Osteocyte (in vitro differentiated cells): ENCODE measurements around the gene ACBD4. TPM values are rescaled to one million over a fixed set of nuclear protein-coding genes. Genes with fewer than 3 reads are reported as not detected.

Experiments
- DNase-seq: peaks from one replicate; pipeline ENCODE4 v3.0.0; 2021; ENCODE audit warnings: mixed read lengths; ENCODE audit not compliant: unreplicated experiment; ENCODE audit errors: extremely low spot score
- H3K27ac Mint-ChIP-seq: one replicate; pipeline ENCODE4 v1.8.0; 2021; ENCODE audit warnings: mild to moderate bottlenecking, mixed read lengths; ENCODE audit not compliant: unreplicated experiment
- H3K27me3 Mint-ChIP-seq: one replicate; pipeline ENCODE4 v1.8.0; 2021; ENCODE audit warnings: mixed read lengths; ENCODE audit not compliant: unreplicated experiment
- H3K36me3 Mint-ChIP-seq: one replicate; pipeline ENCODE4 v1.8.0; 2021; ENCODE audit warnings: mixed read lengths; ENCODE audit not compliant: unreplicated experiment
- H3K4me1 Mint-ChIP-seq: one replicate; pipeline ENCODE4 v1.8.0; 2021; ENCODE audit warnings: mixed read lengths; ENCODE audit not compliant: unreplicated experiment
- H3K4me3 Mint-ChIP-seq: one replicate; pipeline ENCODE4 v1.8.0; 2021; ENCODE audit warnings: mild to moderate bottlenecking, moderate library complexity, mixed read lengths; ENCODE audit not compliant: unreplicated experiment
- H3K9me3 Mint-ChIP-seq: one replicate; pipeline ENCODE4 v1.8.0; 2021; ENCODE audit warnings: mixed read lengths; ENCODE audit not compliant: unreplicated experiment
- CTCF ChIP-seq: fragments of 200-600 bp; sonication (generic); IDR thresholded peaks from 2 replicates; pipeline ENCODE4 v1.5.0; 2021; ENCODE audit warnings: antibody characterized with exemption, mild to moderate bottlenecking, moderate library complexity
- total RNA-seq: library from RNA; stranded (reverse); gene quantifications from 2 replicates; pipeline ENCODE4 v1.2.1, GENCODE V29; 2021

ACBD4 gene
- total RNA-seq, 1 donor from 2014 or later, result 8.1 TPM

- H3K27me3 Mint-ChIP-seq, result no peaks in the 10 kb centered on the region
- no peaks in the 10 kb centered on the region for H3K9me3 Mint-ChIP-seq
- H3K36me3 Mint-ChIP-seq, result peaks cover 1% of the 10 kb centered on the region
- H3K27ac Mint-ChIP-seq, result peak within 1 kb of the TSS; percentile 100
- peaks cover 33% of the 10 kb centered on the region for H3K4me1 Mint-ChIP-seq
- TF ChIP-seq CTCF, result no peak
- peak; percentile 100 for DNase-seq
- H3K4me3 Mint-ChIP-seq, result peak within 1 kb of the TSS; percentile 99
These were observed 12.9 kb downstream of the ACBD4 start, which contains the start of gene HEXIM1 for GRCh38 chr17:45148183-45149036. Gene HEXIM1 (plus strand): TSS chr17:45148475. CDS start chr17:45149191, 716 bp downstream.

- Mint-ChIP-seq H3K4me3 (peak overlapping the region; percentile 99), H3K27ac (peak overlapping the region; percentile 100), H3K4me1 (peaks cover 33% of the 10 kb centered on the region), H3K27me3 (no peaks in the 10 kb centered on the region), H3K36me3 (peaks cover 1% of the 10 kb centered on the region), H3K9me3 (no peaks in the 10 kb centered on the region)
- TF ChIP-seq CTCF, result peak; percentile 87
- DNase-seq, result peak; percentile 94
These were observed 13.7 kb downstream of the ACBD4 start for GRCh38 chr17:45149037-45149668.

- H3K9me3 Mint-ChIP-seq, result no peaks in the 10 kb centered on the region
- H3K27me3 Mint-ChIP-seq, result no peaks in the 10 kb centered on the region
- peak overlapping the region; percentile 99 for H3K4me3 Mint-ChIP-seq
- DNase-seq, result no peak
- H3K4me1 Mint-ChIP-seq, result peaks cover 33% of the 10 kb centered on the region
- peaks cover 1% of the 10 kb centered on the region for H3K36me3 Mint-ChIP-seq
- no peak for TF ChIP-seq CTCF
- peak overlapping the region; percentile 100 for H3K27ac Mint-ChIP-seq
These were observed 14.5 kb downstream of the ACBD4 start for GRCh38 chr17:45149669-45150664.

- H3K27me3 Mint-ChIP-seq, result no peaks in the 10 kb centered on the region
- H3K36me3 Mint-ChIP-seq, result peaks cover 1% of the 10 kb centered on the region
- no peaks in the 10 kb centered on the region for H3K9me3 Mint-ChIP-seq
- H3K4me1 Mint-ChIP-seq, result peaks cover 32% of the 10 kb centered on the region
- DNase-seq, result no peak
- peak overlapping the region; percentile 99 for H3K4me3 Mint-ChIP-seq
- peak overlapping the region; percentile 80 for H3K27ac Mint-ChIP-seq
- TF ChIP-seq CTCF, result no peak
These were observed 15.7 kb downstream of the ACBD4 start for GRCh38 chr17:45150911-45151809.
